B cell (primary cell): ENCODE results near the gene RAP1GAP. TPM values are rescaled to one million over a fixed set of nuclear protein-coding genes. Genes with fewer than 3 reads are reported as not detected.

ENCODE experiments used
- ATAC-seq: fragments of 200-7000 bp; cut with Tn5 transposase; one replicate; pipeline ENCODE4 v1.10.0; 2021; ENCODE audit warnings: low read depth, mild to moderate bottlenecking, moderate number of reproducible peaks, moderate library complexity
- CTCF ChIA-PET: fragments of 350-600 bp; sonication (Branson Sonifier 250); formaldehyde crosslinking; loops from one replicate; lab custom pipeline; 2021; ENCODE audit warnings: antibody characterized with exemption, inconsistent platforms; lab: Charles Lee
- POLR2A ChIA-PET: fragments of 350-600 bp; sonication (Branson Sonifier 250); formaldehyde crosslinking; loops from one replicate; lab custom pipeline; 2021; ENCODE audit warnings: antibody characterized with exemption; lab: Charles Lee
- DNase-seq: peaks from one replicate; pipeline ENCODE4 v3.0.0; 2013
- H2AFZ ChIP-seq: 2 replicates; pipeline ENCODE4 v1.6.1; 2012; ENCODE audit warnings: mild to moderate bottlenecking, low read depth, low read length; ENCODE audit not compliant: insufficient read depth, poor library complexity, severe bottlenecking
- H3K27ac ChIP-seq, 2 donors: 1 replicate in 1 of 2; 2 replicates in 1 of 2; pipeline ENCODE4 v1.5.1; 2012 to 2013; ENCODE audit warnings: low read length in 2 of 2, mild to moderate bottlenecking in 2 of 2, moderate library complexity in 1 of 2
- H3K27me3 ChIP-seq, 4 experiments: fragments of 200-600 bp in 1 of 4; sonication (generic) in 1 of 4; replicated peaks in 1 of 4; 1 replicate in 2 of 4; 2 replicates in 2 of 4; pipeline versions ENCODE4 v1.6.1 to v1.7.0; 2013 to 2016; ENCODE audit warnings: low read length in 3 of 4, mild to moderate bottlenecking in 2 of 4, mixed read lengths in 1 of 4, moderate library complexity in 1 of 4; ENCODE audit not compliant: insufficient read depth in 4 of 4, control insufficient read depth in 3 of 4; ENCODE audit errors: control extremely low read depth in 1 of 4
- H3K36me3 ChIP-seq, 2 experiments: replicated peaks in 1 of 2; 1 replicate in 1 of 2; 2 replicates in 1 of 2; pipeline versions ENCODE4 v1.6.1 to v1.7.1; 2013; ENCODE audit warnings: low read length in 1 of 2; ENCODE audit not compliant: insufficient read depth in 2 of 2, control insufficient read depth in 1 of 2; ENCODE audit errors: control extremely low read depth in 1 of 2, extremely low read depth in 1 of 2
- H3K4me1 ChIP-seq, 2 donors: fragments of 200-600 bp in 1 of 2; sonication (generic) in 1 of 2; 1 replicate in 1 of 2; 2 replicates in 1 of 2; pipeline versions ENCODE4 v1.5.1 to v1.6.1; 2013 to 2017; ENCODE audit warnings: low read length in 2 of 2; ENCODE audit not compliant: control insufficient read depth in 2 of 2, insufficient read depth in 2 of 2
- H3K4me2 ChIP-seq: replicated peaks from 2 replicates; pipeline ENCODE3; 2012; ENCODE audit warnings: mild to moderate bottlenecking, low read depth, low read length; ENCODE audit not compliant: poor library complexity, severe bottlenecking
- H3K4me3 ChIP-seq, 5 experiments: fragments of 200-600 bp in 1 of 5; sonication (generic) in 1 of 5; 1 replicate in 3 of 5; 2 replicates in 2 of 5; pipeline versions ENCODE4 v1.5.1 to v1.7.0; 2011 to 2016; ENCODE audit warnings: low read length in 4 of 5, mild to moderate bottlenecking in 4 of 5, low read depth in 2 of 5, control low read depth in 1 of 5, moderate library complexity in 1 of 5; ENCODE audit not compliant: insufficient read depth in 1 of 5; ENCODE audit errors: control extremely low read depth in 1 of 5, extremely low read depth in 1 of 5
- H3K79me2 ChIP-seq: fragments of 200-600 bp; sonication (generic); one replicate; pipeline ENCODE4 v1.6.0; 2016; ENCODE audit warnings: low read length; ENCODE audit not compliant: control insufficient read depth, insufficient read depth
- H3K9ac ChIP-seq: fragments of 200-600 bp; sonication (generic); 2 replicates; pipeline ENCODE4 v1.6.1; 2017; ENCODE audit warnings: mild to moderate bottlenecking, low read length, moderate library complexity
- H3K9me3 ChIP-seq, 3 donors: one replicate each; pipeline versions ENCODE4 v1.6.1 to v1.7.1; 2013; ENCODE audit warnings: low read length in 2 of 3; ENCODE audit not compliant: control insufficient read depth in 2 of 3, insufficient read depth in 1 of 3; ENCODE audit errors: control extremely low read depth in 1 of 3
- H4K20me1 ChIP-seq: 2 replicates; pipeline ENCODE4 v1.6.0; 2012; ENCODE audit warnings: mild to moderate bottlenecking, low read length; ENCODE audit not compliant: insufficient read depth, control insufficient read depth, poor library complexity, severe bottlenecking
- H3K27ac Mint-ChIP-seq: one replicate; pipeline ENCODE4 v1.8.0; 2021; ENCODE audit warnings: mixed read lengths
- H3K27me3 Mint-ChIP-seq: one replicate; pipeline ENCODE4 v1.8.0; 2021; ENCODE audit warnings: mixed read lengths
- H3K4me1 Mint-ChIP-seq: one replicate; pipeline ENCODE4 v1.8.0; 2021; ENCODE audit warnings: mixed read lengths
- H3K4me3 Mint-ChIP-seq: one replicate; pipeline ENCODE4 v1.8.0; 2021; ENCODE audit warnings: mixed read lengths
- H3K9me3 Mint-ChIP-seq: one replicate; pipeline ENCODE4 v1.8.0; 2022; ENCODE audit warnings: mixed read lengths; ENCODE audit not compliant: insufficient read depth
- CTCF ChIP-seq: fragments of 200-600 bp; IDR thresholded peaks from one replicate; pipeline ENCODE4 v1.8.0; 2022; ENCODE audit warnings: antibody characterized with exemption, mild to moderate bottlenecking
- EZH2 ChIP-seq: IDR thresholded peaks from 2 replicates; pipeline ENCODE4 v1.6.1; 2012; ENCODE audit warnings: borderline replicate concordance, low read depth, mild to moderate bottlenecking, moderate library complexity, low read length; ENCODE audit not compliant: insufficient read depth, poor library complexity, severe bottlenecking
- WGBS: methylation state at CpG from one replicate; pipeline ENCODE4 v1.1.5; 2013; ENCODE audit warnings: missing lambda C conversion rate; ENCODE audit not compliant: insufficient coverage; 5-methylcytosine and 5-hydroxymethylcytosine counted together
- intact Hi-C: fragments of 100-400 bp; cut with micrococcal nuclease; formaldehyde crosslinking; loops from one replicate; pipeline ENCODE4 v1.10.0; 2022
- polyA plus RNA-seq: library from polyadenylated mRNA; depleted of rRNA; stranded (reverse); fragments of >200 nt; gene quantifications from 2 replicates; pipeline ENCODE4 v1.2.3, GENCODE V29; 2012
- total RNA-seq, 2 donors: library from RNA; stranded (reverse); fragments of 120-200 nt in 1 of 2; gene quantifications; 1 replicate in 1 of 2; 2 replicates in 1 of 2; pipeline versions ENCODE4 v1.2.3 to v1.2.4, GENCODE V29; 2013 to 2022

Gene RAP1GAP
- total and polyA plus RNA-seq, 2 donors (not counting 1 experiment from before 2014, with no cell fraction given) = 0.07 to 0.09 TPM

- no peak overlapping the region for H3K27ac ChIP-seq
- ChIA-PET CTCF (no interaction called here), POLR2A (no interaction called here)
- Mint-ChIP-seq H3K4me3 (no peak overlapping the region), H3K9me3 (no peaks in the 10 kb centered on the region), H3K27ac (no peak overlapping the region), H3K4me1 (no peaks in the 10 kb centered on the region), H3K27me3 (peaks cover 26% of the 10 kb centered on the region)
- 88% methylated on average over 9 of the region's 9 CpGs for WGBS
- H3K9ac ChIP-seq = no peak overlapping the region
- no peak overlapping the region for H3K4me2 ChIP-seq
- no peak overlapping the region for H3K4me3 ChIP-seq
- TF ChIP-seq EZH2 (no peak), CTCF (no peak)
- peaks cover 0 to 2% (median 0%) of the 10 kb centered on the region in 4 experiments for H3K27me3 ChIP-seq
- no peak overlapping the region for H2AFZ ChIP-seq
- no peaks in the 10 kb centered on the region for H3K9me3 ChIP-seq
- no peaks in the 10 kb centered on the region for H3K4me1 ChIP-seq
- ATAC-seq (no peak), DNase-seq (no peak)
- no peaks in the 10 kb centered on the region for H3K79me2 ChIP-seq
- no peaks in the 10 kb centered on the region for H3K36me3 ChIP-seq
- intact Hi-C loops = no loop called here
- no peaks in the 10 kb centered on the region for H4K20me1 ChIP-seq
Observed at GRCh38 chr1:21585037-21585436, 84.1 kb downstream of the RAP1GAP start.

DNA sequence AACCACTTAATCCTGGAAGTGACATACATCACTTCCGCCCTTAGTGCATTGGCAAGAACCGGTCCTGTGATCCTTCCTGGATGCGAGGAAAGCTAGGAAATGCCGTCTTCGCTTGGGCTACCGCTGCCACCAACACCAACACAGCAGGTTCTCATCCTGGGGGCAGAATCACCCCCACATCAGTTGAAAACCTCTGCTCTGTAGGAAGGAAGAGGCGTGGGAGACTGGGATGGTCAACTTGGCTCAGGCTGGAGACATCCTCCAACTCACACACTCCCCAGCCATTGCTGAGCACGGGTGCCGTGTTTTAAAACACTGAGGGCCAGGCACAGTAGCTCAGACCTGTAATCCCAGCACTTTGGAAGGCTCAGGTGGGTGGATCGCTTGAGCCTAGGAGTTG is 85.1 kb downstream of the RAP1GAP start:
- WGBS = 48% methylated on average over 4 of the region's 10 CpGs

More for the DNA sequence above, 85.1 kb downstream of the RAP1GAP start:
- H3K9me3 ChIP-seq = no peaks in the 10 kb centered on the region
- H3K27ac ChIP-seq = no peak overlapping the region
- Mint-ChIP-seq H3K27me3 (peaks cover 25% of the 10 kb centered on the region), H3K4me3 (no peak overlapping the region), H3K4me1 (no peaks in the 10 kb centered on the region), H3K9me3 (no peaks in the 10 kb centered on the region), H3K27ac (no peak overlapping the region)
- H3K4me3 ChIP-seq = no peak overlapping the region
- no peaks in the 10 kb centered on the region for H3K36me3 ChIP-seq
- H3K79me2 ChIP-seq = no peaks in the 10 kb centered on the region
- ChIA-PET POLR2A (no interaction called here), CTCF (no interaction called here)
- peaks cover 0 to 2% (median 0%) of the 10 kb centered on the region in 4 experiments for H3K27me3 ChIP-seq
- H3K4me1 ChIP-seq = no peaks in the 10 kb centered on the region
- ATAC-seq = no peak
- H3K4me2 ChIP-seq = no peak overlapping the region
- TF ChIP-seq EZH2 (no peak), CTCF (no peak)
- H3K9ac ChIP-seq = no peak overlapping the region
- no peaks in the 10 kb centered on the region for H4K20me1 ChIP-seq
- H2AFZ ChIP-seq = no peak overlapping the region
- intact Hi-C loops = no loop called here
- no peak for DNase-seq
